ENCODE data around the gene FBXO2.

GRCh38 chr1:11617741-11618140 is 36.5 kb downstream of the FBXO2 start:
- TF ChIP-seq POLR2A (IDR thresholded peaks at IDR 0.05) (no peak), CTCF (IDR thresholded peaks at IDR 0.05) (no peak), EP300 (IDR thresholded peaks at IDR 0.05) (no peak)

Measured in upper lobe of left lung (tissue), 4 donors.